Brain microvascular endothelial cell (primary cell): ENCODE data around the gene CHCHD6.
A peak's percentile ranks its signal among the peaks of the same experiment; 100 is the strongest.

Experiments used
- DNase-seq: peaks from one replicate; pipeline ENCODE4 v3.0.0-alpha.2; 2020
- H3K27ac ChIP-seq: fragments of 250-450 bp; sonication (Bioruptor Pico); 2 replicates; pipeline ENCODE4 v1.5.1; 2020; ENCODE audit warnings: mild to moderate bottlenecking, moderate library complexity
- H3K27me3 ChIP-seq: fragments of 250-450 bp; sonication (Bioruptor Pico); replicated peaks from 2 replicates; pipeline ENCODE4 v1.5.1; 2020; ENCODE audit warnings: mild to moderate bottlenecking
- H3K36me3 ChIP-seq: fragments of 250-450 bp; sonication (Bioruptor Pico); replicated peaks from 2 replicates; pipeline ENCODE4 v1.5.1; 2020; ENCODE audit warnings: mild to moderate bottlenecking
- H3K4me3 ChIP-seq: 2 replicates; pipeline ENCODE4 v1.5.1; 2011; ENCODE audit warnings: low read depth, mild to moderate bottlenecking, control low read depth, low read length, moderate library complexity
- in situ Hi-C: cut with HindIII; loops from 2 replicates; pipeline ENCODE4 v1.10.0; 2017; ENCODE audit warnings: low sequenced_read_pairs, low pct_ligation_motif_present
- TF ChIP-seq, protein P1 (sequence below): IDR thresholded peaks from 2 replicates; pipeline ENCODE4 v1.5.1; 2011; ENCODE audit warnings: low read depth, mild to moderate bottlenecking, moderate library complexity, low read length, control low read depth, inconsistent platforms; ENCODE audit errors: missing control alignments

The CHCHD6 gene

DNA sequence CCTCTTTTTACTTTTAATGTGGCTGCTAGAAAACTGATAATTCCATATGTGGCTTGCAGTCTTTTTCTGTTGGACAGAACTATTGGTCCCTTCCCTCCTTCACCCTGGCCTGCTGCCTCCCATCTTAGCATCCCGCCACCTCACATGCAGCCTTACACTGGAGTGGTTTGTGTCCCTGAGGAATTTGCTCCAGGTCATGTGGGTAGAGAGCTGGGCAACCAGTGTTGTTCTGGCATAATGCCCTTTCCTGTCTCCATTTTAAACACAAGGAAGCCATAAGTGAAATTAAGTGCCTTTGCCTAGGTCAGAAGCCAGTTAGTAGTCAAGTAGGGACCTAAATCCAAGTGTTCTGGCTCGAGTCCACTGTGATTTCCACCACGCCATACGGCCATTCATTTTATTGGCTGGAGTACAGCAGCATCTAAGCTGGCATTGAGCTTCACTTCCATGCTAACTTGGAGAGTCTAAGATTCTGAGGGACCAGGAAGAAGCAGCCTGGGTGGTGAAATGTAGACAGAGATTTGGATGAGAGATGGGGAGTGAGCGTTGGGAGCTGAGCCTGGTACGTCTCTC is 232.9 kb downstream of the CHCHD6 start:
- TF ChIP-seq, protein P1, sequence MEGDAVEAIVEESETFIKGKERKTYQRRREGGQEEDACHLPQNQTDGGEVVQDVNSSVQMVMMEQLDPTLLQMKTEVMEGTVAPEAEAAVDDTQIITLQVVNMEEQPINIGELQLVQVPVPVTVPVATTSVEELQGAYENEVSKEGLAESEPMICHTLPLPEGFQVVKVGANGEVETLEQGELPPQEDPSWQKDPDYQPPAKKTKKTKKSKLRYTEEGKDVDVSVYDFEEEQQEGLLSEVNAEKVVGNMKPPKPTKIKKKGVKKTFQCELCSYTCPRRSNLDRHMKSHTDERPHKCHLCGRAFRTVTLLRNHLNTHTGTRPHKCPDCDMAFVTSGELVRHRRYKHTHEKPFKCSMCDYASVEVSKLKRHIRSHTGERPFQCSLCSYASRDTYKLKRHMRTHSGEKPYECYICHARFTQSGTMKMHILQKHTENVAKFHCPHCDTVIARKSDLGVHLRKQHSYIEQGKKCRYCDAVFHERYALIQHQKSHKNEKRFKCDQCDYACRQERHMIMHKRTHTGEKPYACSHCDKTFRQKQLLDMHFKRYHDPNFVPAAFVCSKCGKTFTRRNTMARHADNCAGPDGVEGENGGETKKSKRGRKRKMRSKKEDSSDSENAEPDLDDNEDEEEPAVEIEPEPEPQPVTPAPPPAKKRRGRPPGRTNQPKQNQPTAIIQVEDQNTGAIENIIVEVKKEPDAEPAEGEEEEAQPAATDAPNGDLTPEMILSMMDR, result no peak
- no peak overlapping the region for H3K4me3 ChIP-seq
- H3K27ac ChIP-seq, result no peak overlapping the region
- no peak for DNase-seq
- no peaks in the 10 kb centered on the region for H3K27me3 ChIP-seq
- H3K36me3 ChIP-seq, result no peaks in the 10 kb centered on the region
- in situ Hi-C loops, result no loop called here

DNA sequence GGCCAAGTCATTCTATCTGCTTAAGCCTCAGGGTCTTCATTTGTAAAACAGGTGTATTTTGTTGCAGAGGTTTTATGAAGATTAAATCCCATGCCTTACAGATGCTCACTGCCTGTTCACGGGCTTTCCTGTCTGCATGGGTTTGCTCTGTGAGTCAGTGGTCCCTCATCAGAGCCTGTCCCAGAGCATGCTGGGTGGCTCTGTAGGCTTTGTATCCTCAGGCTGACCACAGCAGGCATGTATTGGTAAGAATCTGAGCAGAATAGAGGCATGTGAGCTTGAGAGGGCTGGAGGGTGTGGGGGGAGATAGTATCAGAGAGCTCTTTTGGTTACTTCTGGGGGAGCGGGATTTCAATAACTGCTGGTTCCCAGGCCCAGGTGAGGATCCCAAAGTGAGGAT is 233.5 kb downstream of the CHCHD6 start:
- H3K4me3 ChIP-seq, result no peak overlapping the region
- H3K27ac ChIP-seq, result no peak overlapping the region
- no peaks in the 10 kb centered on the region for H3K36me3 ChIP-seq
- TF ChIP-seq, protein P1, result no peak
- in situ Hi-C loops, result no loop called here
- no peak for DNase-seq
- H3K27me3 ChIP-seq, result no peaks in the 10 kb centered on the region

DNA sequence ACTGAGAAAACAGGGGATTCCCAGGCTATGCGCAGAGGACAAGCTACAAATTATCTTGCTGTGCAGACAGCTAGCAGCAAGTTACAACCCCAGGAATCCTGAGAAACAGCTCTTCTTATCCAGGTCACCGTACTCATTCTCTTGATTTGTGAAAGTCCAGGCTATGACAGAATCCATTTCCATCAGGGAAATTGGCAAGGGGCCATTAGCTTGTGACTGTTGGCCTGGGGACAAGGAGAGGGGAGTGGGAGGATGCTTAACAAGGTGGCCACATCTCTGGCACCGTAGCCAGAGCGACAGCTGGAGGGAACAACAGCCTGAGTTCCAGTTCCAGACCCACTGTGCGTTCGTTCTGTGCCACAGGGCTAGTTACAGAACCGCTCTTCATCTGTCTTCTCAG is 233.9 kb downstream of the CHCHD6 start:
- H3K27ac ChIP-seq, result no peak overlapping the region
- TF ChIP-seq, protein P1, result no peak
- H3K4me3 ChIP-seq, result no peak overlapping the region
- no peaks in the 10 kb centered on the region for H3K27me3 ChIP-seq
- no peaks in the 10 kb centered on the region for H3K36me3 ChIP-seq
- in situ Hi-C loops, result no loop called here
- no peak for DNase-seq

DNA sequence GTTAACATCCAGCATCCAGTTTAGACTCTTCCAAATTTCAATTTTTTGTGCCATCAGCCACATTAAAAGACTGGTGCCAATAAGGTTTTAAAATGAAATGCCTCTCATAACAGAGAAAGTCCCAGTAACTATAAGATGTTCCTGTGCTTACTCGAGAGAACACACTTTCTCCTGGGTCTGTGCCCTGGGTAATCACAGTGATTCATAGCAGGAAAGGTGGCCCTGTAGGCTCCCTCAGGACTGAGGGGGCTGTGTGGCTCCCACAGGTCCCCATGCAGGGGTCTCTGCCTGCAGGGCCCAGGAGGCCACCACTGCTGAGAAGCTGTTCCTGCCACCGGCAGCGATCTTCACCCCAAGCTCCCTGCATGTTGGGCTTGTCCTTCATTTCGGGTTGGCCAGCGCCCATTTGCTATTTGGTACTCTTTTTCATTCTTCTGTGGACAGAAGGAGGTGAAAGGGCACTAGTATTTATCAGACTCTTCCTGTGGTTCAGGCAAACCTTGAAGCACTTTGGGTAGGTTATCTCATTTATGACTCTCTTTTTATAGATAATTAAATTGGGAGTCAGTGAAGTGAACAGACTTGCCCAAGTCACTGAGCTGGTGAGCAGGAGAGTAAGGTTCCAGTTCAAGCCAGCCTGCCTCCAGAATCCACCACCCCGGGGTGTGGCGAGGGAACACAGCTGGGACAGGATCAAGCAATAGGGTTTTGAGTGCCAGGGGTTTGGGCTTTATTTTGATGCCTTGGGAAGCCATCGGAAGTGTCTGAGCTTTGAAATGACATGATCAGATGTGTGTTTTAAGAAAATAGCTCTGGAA is 234.7 kb downstream of the CHCHD6 start:
- H3K27ac ChIP-seq, result no peak overlapping the region
- H3K36me3 ChIP-seq, result no peaks in the 10 kb centered on the region
- TF ChIP-seq, protein P1, result no peak
- in situ Hi-C loops, result no loop called here
- no peak overlapping the region for H3K4me3 ChIP-seq
- DNase-seq, result no peak
- no peaks in the 10 kb centered on the region for H3K27me3 ChIP-seq

DNA sequence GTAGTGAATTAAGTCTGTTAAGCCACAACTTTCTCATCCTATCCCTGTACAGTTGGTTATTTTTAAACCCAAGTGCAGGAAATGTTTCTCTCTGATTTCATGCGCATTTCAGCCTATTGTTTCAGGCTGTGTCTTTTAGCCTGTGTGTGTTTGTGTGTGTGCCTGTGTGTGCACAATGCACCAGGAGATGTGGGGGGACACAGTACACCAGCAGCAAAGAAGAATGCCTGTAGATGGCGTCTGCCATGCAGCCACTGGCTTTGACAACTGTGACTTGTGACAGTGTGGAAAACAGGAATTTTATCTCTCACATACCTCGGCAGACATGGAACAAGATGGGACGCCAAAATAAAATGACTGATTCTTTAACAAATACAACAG is 235.3 kb downstream of the CHCHD6 start:
- H3K27me3 ChIP-seq, result no peaks in the 10 kb centered on the region
- in situ Hi-C loops, result no loop called here

More for the DNA sequence above, 235.3 kb downstream of the CHCHD6 start:
- H3K4me3 ChIP-seq, result no peak overlapping the region
- H3K36me3 ChIP-seq, result no peaks in the 10 kb centered on the region
- TF ChIP-seq, protein P1, result peak; percentile 26
- H3K27ac ChIP-seq, result no peak overlapping the region
- no peak for DNase-seq
